GM21786 (cell line): ENCODE results near the gene NLGN1.

Source experiments
- ATAC-seq: cut with Tn5 transposase; IDR thresholded peaks from one replicate; pipeline ENCODE4 v1.9.1; 2021; ENCODE audit not compliant: unreplicated experiment

NLGN1 gene

GRCh38 chr3:173954647-173955046 lies 557.1 kb downstream of the NLGN1 start:
- ATAC-seq: no peak

- ATAC-seq: no peak
Measured at GRCh38 chr3:173957646-173958045, 560.1 kb downstream of the NLGN1 start.

- ATAC-seq: no peak
Measured at GRCh38 chr3:173958805-173959204, 561.3 kb downstream of the NLGN1 start.

DNA sequence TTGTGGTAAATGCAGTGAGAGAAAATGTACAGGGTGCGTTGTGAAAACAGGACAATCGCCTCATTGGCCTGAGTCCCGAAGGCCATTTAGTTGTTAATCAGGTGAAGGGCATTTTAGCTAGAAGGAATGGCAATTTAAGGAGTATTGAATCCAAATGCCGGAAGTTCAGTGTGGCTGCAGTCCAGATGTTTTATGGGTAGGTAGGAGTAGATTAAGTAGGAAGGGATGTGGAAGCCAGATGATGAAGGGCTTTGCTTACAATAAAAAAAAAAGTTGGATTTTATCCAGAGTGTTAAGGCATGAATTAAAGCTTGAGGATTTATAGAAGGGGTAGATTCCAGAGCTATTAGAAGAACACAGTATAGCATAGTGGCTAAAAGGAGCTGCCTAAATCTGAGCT lies 572.7 kb downstream of the NLGN1 start:
- ATAC-seq: no peak

DNA sequence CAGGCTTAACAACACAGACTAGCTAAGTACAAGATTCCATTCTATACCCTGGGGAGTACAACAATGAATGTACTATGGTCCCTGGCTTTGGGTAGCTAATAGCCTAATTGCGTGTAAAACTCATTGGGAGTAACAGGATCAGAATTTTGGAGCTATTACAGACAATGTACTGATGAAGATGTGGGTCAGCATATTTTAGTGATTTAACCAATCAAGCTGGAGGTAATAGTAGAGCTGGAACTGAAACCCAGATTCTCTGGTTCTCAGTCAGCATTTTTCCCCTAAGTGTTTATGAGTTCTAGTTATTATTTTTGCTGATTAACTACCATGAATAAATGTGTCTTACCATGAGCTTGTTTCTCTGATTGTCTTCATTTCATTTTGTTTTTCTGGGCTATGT lies 578.7 kb downstream of the NLGN1 start:
- no peak for ATAC-seq

DNA sequence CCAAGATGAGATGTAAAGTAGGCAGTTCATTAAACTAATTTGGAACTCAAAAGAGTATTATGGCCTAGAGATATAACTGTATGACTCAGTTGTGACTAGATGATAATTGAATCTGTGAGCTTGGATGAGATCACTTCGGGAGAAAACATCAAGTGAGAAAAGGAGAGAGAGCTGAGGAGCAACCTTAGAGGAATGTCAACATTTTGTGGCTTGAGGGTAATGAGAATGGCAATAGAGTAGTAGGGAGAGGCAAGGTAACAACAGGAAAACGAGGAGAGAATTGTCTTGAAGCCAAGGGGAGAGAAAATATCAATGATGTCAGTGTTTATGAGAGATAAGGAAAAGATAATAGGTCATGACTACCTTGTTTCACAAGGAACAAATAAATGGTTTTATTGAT lies 580.2 kb downstream of the NLGN1 start:
- ATAC-seq: no peak

- no peak for ATAC-seq
Measured at GRCh38 chr3:173983343-173983742, 585.8 kb downstream of the NLGN1 start.

GRCh38 chr3:173986861-173987410 lies 589.4 kb downstream of the NLGN1 start:
- ATAC-seq: no peak

- ATAC-seq: no peak
Measured at GRCh38 chr3:173988909-173989308, 591.4 kb downstream of the NLGN1 start.

DNA sequence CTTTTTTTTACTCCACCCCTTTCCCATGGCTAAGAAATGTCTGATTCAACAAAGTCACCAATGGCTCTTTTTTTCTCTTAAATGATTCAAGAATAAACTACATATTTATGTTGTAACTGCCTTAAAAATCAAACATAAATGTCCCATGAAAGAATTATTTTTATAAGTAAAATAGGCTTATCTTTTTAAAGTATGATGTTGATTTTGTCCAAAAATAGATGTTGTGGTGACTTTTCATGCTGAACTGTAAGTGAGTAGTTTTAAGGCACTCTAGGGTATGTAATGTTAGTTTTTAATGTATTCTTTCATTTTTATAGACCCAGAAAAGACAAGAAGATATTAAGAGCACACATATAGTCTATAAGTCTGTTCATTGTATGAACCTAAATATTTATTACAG lies 594.9 kb downstream of the NLGN1 start:
- ATAC-seq: no peak

DNA sequence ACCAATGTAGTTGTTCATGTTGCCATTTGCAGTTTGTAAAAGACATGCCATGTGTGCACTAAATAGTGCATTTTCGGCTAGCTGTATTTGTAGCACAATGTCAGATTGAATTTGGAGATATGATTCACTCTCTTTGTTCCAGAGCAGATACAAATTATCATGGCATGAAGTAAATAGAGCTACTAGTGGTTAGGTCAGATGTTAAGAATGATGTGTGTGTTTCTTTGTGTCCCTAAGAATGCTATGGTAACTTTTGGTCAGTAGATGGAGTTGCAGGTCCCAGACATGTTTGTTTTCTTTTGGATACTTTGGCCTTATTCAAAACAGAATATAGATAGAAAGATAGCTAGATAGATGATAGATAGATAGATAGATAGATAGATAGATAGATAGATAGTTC lies 595.8 kb downstream of the NLGN1 start:
- ATAC-seq: no peak

DNA sequence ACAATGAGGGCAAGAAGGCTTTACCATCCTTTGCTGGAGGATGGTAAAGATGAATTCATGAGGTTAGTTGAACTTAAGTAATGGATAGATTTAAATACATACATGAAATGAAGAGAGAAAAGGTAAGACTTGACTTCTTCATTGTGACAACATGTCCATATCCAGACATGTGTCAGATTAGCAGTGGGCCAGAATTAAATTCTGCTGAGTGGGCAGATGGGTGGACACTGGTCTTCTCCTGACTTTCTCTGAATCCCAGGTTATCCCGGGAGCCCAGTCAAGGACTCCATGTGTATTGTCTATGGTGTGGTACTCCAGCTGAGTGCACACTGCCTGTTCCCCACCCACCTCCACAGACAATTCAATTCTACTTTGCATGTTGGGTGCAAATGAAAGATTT lies 603.1 kb downstream of the NLGN1 start:
- no peak for ATAC-seq

DNA sequence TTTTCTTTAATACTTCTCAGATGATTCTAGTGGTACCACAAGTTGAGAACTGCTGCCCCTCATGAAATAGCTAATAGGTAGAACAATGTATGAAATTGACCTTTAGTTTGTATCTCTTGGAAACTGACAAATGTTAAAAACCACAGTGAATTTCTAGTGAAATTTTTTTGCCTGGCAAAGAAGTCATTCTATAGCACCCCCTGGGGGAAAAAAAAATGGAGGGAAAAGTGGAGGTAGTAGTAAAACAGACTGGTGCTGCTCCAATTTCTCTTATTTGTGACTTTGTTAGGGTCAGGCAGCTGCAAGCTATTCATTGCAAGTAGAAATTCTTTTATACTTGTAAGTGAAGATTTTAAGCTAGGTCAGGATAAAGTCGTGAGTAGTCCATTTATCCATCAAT lies 605.0 kb downstream of the NLGN1 start:
- no peak for ATAC-seq

GRCh38 chr3:174010907-174011306 lies 613.4 kb downstream of the NLGN1 start:
- no peak for ATAC-seq

GRCh38 chr3:174016186-174016585 lies 618.6 kb downstream of the NLGN1 start:
- ATAC-seq: no peak

DNA sequence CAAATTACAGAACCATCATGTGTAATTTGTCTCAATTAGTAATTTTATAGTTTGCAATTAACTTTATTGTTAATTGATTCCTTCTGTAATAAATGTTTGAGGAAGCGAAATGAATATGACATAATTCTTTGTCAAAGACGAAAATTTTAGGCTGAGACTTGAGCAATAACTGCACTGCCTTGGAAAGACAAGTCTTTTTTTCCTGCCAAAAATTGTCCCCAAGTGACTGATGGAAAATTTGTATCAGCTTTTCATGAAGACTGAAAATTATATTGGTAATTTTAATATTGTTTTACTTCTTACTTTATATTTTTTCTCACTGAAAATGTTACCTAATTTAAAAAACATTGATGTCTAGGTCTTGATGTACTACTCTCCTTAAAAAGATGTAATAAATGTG lies 622.6 kb downstream of the NLGN1 start:
- no peak for ATAC-seq

DNA sequence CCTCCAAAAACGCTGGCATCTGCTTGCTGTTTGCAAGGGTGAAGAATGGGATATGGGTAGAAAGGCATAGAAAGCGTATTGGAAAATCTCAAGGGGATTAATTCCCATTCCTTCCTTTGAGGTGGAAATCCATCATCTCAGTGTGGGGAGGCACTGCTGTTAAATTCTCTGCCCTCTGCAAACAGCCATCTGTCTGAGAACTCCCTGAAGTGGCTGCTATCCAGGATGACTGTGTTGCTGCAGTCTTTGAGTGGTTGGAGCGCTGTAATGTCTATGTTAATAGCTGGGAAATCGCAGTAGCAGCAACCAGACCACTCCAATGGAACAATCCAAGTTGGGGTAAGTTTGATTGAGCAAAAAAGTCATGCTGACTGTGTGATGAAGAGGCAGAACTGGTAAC lies 625.9 kb downstream of the NLGN1 start:
- no peak for ATAC-seq

- no peak for ATAC-seq
Measured at GRCh38 chr3:174028673-174029072, 631.1 kb downstream of the NLGN1 start.

DNA sequence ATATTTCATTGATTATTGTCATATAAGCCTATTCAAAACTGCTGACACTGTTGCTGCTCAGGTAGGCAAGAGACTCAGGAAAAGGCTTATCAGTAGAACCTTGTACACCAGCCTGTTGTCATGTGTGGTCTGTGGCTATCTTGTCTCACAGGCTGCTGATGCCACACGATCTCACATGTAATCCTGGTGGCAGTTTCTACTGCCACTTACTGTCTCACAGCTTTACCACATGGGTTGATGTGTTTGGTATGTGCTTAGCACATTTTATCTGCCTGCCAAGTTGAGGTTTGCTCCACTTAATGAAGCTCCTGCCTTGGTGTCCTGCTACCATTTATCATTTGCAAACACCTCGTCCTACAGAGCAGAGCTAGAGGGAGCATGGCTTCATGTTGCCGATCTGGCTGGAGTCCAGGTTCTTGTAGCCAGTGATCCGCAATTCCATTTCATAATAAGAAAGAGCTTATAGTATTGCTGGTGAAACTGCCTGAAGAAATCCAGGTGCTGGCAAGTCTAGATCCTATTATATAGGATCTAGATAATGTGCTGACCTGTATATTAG lies 637.9 kb downstream of the NLGN1 start:
- ATAC-seq: no peak

DNA sequence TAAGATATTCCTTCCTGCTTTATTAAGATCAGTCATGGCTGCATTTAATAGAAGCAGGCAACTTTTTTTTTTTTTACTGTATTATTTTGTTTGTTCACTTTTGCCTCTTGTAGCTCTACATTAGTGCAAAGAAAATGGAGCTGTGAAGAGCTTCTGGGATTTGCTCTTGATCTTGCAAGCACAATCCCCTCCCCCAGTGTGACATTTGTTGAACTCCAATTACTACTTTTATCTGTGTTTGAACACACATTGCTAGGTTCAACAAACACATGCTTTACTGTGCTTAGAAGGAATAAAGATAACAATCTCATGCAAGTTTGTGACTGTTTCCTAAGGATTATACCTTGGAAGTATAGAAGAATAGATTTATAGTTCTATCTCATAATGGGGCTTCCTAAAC lies 648.8 kb downstream of the NLGN1 start:
- no peak for ATAC-seq

DNA sequence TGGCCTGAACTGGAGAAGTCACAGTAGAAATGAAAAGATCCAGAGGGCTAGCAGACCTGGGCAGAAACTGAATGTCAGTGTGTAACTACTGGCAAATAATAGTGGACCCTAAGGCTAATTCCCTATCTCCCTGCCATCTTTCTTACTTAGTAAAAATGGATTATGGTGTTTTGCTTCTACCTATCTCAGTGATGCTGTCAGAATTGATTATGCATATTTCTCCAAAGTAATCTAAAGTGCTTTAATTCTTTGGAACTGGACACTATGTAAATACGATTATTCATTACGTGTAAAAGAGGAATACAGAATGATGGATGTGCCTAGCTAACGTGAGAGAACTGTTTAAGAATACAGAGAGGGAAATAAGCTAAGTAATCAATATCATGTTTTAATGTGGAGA lies 651.9 kb downstream of the NLGN1 start:
- ATAC-seq: no peak

GRCh38 chr3:174051191-174051590 lies 653.6 kb downstream of the NLGN1 start:
- ATAC-seq: no peak

DNA sequence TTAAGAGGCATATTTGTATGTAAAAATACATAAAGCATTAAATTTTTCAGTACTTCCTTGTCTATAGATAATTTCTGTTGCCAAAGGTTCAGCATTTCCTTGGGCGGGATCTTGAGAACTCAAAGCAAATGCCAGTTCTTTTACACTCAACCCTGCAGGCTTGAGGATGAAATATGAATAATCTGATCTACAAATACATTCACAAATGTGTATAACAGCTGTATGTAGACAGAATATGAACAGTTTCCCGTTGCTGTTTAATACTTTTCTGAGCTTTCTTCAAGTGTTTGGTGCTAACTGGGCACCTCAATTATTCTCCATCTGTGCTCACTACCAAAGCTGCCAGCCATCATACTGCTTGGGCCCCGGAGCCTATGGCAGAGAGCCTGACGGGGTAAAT lies 661.3 kb downstream of the NLGN1 start:
- no peak for ATAC-seq
